Measurements from ENCODE around the gene NTF3. TPM values are rescaled to one million over a fixed set of nuclear protein-coding genes. Genes with fewer than 3 reads are reported as not detected.

Gene NTF3
- total RNA-seq, 2 donors from 2014 or later, result 0.97 to 1.2 TPM

- DNase-seq (no peak), ATAC-seq (no peak)
- intact Hi-C loops (cut with DNase I), result no loop called here
Measured at GRCh38 chr12:5478081-5478706, 46.3 kb downstream of the NTF3 start.

- ATAC-seq, result no peak
- intact Hi-C loops (cut with DNase I), result no loop called here
- no peak for DNase-seq
Measured at GRCh38 chr12:5479761-5480160, 47.9 kb downstream of the NTF3 start.

- intact Hi-C loops (cut with DNase I), result no loop called here
- ATAC-seq, result no peak
- no peak for DNase-seq
Measured at GRCh38 chr12:5480218-5480937, 48.5 kb downstream of the NTF3 start.

GRCh38 chr12:5480938-5481303, 49.0 kb downstream of the NTF3 start:
- intact Hi-C loops (cut with DNase I), result no loop called here
- ATAC-seq (no peak), DNase-seq (no peak)

- intact Hi-C loops (cut with DNase I), result no loop called here
- ATAC-seq (no peak), DNase-seq (no peak)
Measured at GRCh38 chr12:5481645-5482044, 49.7 kb downstream of the NTF3 start.

- no peak for ATAC-seq
- DNase-seq, result no peak
- intact Hi-C loops (cut with DNase I), result no loop called here
Measured at GRCh38 chr12:5484426-5484825, 52.5 kb downstream of the NTF3 start.

- ATAC-seq (no peak), DNase-seq (no peak)
- intact Hi-C loops (cut with DNase I), result no loop called here
Measured at GRCh38 chr12:5485454-5485853, 53.5 kb downstream of the NTF3 start.

GRCh38 chr12:5487076-5487475, 55.2 kb downstream of the NTF3 start:
- DNase-seq, result no peak
- intact Hi-C loops (cut with DNase I), result no loop called here
- ATAC-seq, result no peak

- DNase-seq (no peak), ATAC-seq (peak in 1 of 2 donors; percentile 21)
- intact Hi-C loops (cut with DNase I), result no loop called here
Measured at GRCh38 chr12:5487948-5488625, 56.2 kb downstream of the NTF3 start.

GRCh38 chr12:5488626-5488955, 56.7 kb downstream of the NTF3 start:
- DNase-seq (no peak), ATAC-seq (peak in 1 of 2 donors; percentile 79)
- intact Hi-C loops (cut with DNase I), result no loop called here

- intact Hi-C loops (cut with DNase I), result no loop called here
- ATAC-seq (peak in 1 of 2 donors; percentile 10), DNase-seq (no peak)
Measured at GRCh38 chr12:5489017-5489416, 57.1 kb downstream of the NTF3 start.

DNA sequence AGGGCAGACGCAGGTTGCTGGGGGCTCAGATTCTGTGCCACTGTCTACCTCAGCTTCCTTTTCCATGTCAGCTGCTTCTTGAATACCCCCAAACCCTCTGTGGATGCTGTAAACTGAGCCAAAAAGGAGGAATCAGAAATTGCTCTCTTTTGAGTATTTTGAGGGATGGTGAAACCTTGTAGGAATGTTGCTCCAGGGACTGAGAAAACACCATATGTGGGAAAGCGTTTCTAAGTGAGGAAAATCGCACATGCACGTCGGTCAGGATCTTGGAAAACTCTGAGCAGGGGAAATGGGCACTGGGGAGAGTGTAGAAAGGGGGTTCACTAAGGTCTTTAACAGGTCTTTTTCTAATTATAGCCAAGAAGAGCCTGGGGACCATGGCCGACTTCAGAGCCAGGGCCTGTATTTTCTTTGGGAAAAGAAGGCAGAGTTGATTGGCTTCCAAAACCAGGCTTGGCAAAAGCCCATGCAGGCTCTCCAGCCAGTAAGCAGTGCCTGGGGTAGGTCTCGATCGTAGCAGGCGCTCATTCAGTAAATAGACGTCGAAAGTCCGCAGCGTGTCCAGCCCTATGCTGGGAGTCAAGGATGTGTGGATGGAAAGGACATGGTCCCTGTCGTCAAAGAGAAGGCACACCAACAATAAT, 58.0 kb downstream of the NTF3 start:
- DNase-seq (no peak), ATAC-seq (peak; percentile 12 to 65)
- intact Hi-C loops (cut with DNase I), result no loop called here

DNA sequence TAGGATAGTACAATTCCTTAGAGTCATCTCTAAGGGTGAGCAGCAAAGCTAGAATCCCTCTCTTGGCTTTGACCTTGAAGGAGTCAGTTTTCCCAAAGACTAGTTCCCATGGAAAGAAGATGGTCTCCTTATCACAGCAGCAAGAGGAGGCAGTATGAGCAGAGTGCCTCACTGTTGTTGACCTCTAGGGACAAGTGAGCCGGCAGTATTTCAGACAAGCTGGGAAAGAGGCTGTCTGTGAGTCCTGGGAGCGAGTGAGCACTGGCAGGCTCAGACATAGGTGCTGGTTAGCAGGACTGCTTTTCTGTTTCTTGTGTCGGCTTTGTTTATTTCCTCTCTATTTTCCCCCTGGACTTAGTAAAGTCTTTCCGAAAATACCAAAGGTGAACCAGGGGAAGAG, 60.7 kb downstream of the NTF3 start:
- intact Hi-C loops (cut with DNase I), result no loop called here
- DNase-seq, result no peak
- ATAC-seq, result peak in 1 of 2 donors; percentile 8

DNA sequence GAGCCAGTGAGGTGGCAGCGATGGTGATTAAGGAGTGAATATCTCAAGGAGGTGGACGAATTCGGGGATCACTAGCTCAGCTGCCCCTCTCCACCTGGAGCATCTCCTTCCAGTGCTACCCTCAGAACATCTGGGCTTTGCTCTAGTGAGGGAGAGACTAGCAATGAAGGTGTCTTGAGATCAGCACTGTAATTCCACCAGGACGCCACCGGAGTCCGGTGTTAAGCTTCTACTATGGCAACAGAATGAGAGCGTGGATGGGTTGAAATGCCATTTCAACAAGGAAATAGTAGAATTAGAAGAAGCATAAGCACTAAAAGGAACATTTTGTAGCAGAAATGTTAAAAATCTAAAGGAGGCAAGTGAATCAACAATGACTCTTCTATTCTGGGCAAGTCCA, 61.1 kb downstream of the NTF3 start:
- DNase-seq, result no peak
- ATAC-seq, result no peak
- intact Hi-C loops (cut with DNase I), result no loop called here

DNA sequence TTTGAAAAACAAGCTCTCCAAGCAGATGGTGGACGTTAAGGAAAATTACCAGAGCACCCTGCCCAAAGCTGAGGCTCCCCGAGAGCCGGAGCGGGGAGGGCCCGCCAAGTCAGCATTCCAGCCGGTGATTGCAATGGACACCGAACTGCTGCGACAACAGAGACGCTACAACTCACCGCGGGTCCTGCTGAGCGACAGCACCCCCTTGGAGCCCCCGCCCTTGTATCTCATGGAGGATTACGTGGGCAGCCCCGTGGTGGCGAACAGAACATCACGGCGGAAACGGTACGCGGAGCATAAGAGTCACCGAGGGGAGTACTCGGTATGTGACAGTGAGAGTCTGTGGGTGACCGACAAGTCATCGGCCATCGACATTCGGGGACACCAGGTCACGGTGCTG, 62.4 kb downstream of the NTF3 start:
- DNase-seq (no peak), ATAC-seq (no peak)
- intact Hi-C loops (cut with DNase I), result no loop called here

- intact Hi-C loops (cut with DNase I), result no loop called here
- peak in 1 of 2 donors; percentile 44 for ATAC-seq
Measured at GRCh38 chr12:5497329-5498053, 65.6 kb downstream of the NTF3 start.

DNA sequence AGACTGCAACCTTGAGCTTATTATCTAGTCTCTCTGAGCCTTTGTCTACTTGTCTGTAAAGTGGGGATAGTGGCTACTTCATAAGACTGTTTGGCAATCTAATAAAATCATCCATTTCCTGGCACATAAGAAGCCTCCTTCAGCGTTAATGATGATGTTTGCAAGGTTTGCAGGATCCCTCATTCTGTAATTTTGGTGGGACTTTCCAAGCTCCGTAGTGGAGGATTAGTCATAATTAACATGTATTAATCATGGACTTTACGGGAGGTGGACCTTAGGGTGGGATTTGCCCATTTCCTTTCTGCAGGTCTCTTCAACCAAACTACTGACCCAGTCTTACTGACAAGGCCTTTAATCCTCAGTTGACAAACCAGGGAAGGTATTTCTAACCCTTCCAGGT, 66.2 kb downstream of the NTF3 start:
- intact Hi-C loops (cut with DNase I), result no loop called here
- no peak for ATAC-seq
- no peak for DNase-seq

More at GRCh38 chr12:5497329-5498053, 65.6 kb downstream of the NTF3 start:
- no peak for DNase-seq

DNA sequence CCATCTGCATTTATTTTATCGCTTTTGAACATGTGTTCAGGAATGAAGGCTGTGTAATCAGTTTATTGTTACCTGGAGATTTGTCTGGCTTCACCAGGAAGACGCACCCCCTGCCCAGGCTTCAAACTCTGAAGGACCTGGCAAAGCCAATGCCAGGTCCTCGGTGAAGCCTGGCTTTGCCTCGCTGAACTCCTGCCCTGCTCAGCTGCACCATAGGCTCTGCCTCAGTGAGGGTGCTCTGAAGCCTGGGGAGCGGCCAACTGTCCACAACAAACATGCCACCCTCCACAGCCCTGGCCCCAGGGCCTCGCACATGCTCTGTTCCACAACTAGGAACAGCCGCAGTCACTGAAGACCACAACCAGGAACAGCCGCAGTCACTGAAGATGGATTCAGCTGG, 66.9 kb downstream of the NTF3 start:
- ATAC-seq (no peak), DNase-seq (no peak)
- intact Hi-C loops (cut with DNase I), result no loop called here

- no peak for DNase-seq
- intact Hi-C loops (cut with DNase I), result no loop called here
Measured at GRCh38 chr12:5499566-5500330, 67.8 kb downstream of the NTF3 start.

More at GRCh38 chr12:5499566-5500330, 67.8 kb downstream of the NTF3 start:
- no peak for ATAC-seq
